Measurements from ENCODE around the gene IDI1.
"Not testable (repeated sequence)": the region's sequence is repeated elsewhere in the genome, so short reads cannot be mapped to it uniquely, and the experiment has no call there.

IDI1 gene

DNA sequence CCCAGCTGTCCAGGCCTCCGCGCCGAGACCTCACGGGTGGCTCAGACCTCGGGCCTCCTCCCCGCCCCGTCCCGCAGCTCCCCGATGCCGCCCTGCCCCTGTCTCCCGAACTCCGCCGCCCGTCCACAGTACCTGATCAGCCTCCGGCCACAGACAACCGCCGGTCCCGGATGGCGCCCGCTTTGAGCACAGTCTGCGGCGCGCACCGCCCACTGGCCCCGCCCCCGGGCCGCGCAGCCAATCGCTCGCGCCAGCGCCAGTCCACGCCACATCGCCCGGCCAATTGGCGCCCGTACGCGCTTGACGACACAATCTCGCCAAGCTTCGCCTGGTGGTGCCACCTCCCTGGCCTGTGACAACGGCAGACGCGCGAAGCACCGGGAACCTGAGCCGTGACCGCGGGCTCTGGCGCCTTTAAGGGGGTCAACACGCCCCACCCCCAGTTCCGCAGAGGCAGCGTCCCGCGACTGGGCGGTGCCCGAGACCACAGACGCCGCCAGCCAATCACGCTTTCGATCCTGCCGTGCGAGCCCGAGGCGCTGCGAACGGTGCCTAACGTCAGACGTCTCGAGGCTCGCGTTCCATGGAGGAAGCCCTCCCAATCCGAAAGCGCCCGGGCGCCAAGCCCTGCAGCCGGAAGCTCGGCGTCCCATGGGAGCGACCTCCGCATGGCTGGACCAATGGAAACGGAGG lies at the start of gene IDI1:
TSS of gene IDI1 (minus strand) at position 388 of the 693 bp plus-strand sequence. CDS start at position 272, 116 bp downstream.
- peak; percentile 99 for DNase-seq (ENCODE audit: low spot score)

DNA sequence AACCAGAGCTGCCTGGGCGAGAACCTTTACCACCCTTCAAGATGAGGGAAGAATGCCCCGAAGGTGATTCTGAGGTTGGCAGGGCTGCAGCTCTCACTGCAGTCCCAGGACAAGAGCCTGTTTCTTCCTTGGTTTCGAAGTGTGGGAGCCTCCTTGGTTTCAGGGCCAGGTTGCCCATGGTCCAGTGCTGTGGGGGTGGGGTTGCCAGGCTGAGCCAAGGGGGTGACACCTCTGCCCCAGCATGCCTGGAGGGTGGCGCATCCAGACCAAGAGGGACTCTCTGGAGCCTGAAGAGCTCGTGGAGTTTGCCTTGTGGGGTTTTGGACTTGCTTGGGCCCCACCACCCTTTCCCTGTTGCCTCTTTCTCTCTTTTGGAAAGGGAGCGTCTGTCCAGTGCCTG lies 48.5 kb upstream of the IDI1 start:
- DNase-seq (ENCODE audit: low spot score) = no peak

DNA sequence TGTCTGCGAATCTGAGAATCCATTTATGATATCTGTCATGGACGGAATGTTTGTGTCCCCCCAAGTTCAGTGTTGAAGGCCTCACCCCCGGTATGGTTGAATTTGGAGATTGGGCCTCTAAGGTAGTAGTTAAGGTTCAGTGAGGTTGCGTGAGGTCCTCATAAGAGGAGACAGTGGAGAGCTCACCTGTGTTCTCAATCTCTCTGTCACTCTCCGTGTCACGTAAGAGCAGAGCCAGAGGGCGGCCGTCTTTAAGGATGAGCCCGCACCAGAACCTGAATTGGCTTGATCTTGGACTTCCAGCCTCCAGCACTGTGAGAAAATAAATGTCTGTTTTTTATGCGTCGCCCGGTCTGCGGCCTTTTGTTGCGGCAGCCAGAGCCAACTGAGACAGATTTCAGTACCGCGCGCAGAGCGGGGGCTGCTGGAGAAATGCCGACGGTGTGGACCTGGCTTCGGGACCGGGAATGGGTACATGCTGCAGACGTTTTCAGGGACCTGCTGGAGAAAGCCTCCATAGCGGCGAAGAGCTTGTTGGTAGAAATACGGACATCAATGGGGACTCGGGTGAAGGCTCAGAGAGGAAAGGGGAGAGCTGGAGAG lies 47.5 kb upstream of the IDI1 start:
- no peak for DNase-seq (ENCODE audit: low spot score)

DNA sequence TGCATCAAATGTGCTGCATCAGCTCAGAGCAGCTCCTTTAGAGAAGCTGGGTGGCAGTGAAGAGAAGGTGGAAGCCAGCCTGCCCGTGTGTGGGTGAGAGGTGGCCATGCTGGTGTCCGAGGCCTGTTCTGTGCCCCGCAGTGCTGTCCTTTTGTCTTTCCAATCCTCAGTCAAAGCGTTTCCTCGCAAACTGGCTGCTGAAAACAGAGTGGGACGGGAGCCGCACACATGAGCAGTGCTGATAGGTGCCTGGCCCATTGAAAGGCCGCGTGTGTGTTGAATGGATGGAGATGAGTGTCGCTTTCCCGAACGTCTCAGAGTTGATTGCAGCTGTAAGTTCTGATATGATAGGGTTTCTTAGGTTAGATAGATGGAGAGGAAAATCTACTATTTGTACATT lies 46.6 kb upstream of the IDI1 start:
- DNase-seq (ENCODE audit: low spot score) = no peak

DNA sequence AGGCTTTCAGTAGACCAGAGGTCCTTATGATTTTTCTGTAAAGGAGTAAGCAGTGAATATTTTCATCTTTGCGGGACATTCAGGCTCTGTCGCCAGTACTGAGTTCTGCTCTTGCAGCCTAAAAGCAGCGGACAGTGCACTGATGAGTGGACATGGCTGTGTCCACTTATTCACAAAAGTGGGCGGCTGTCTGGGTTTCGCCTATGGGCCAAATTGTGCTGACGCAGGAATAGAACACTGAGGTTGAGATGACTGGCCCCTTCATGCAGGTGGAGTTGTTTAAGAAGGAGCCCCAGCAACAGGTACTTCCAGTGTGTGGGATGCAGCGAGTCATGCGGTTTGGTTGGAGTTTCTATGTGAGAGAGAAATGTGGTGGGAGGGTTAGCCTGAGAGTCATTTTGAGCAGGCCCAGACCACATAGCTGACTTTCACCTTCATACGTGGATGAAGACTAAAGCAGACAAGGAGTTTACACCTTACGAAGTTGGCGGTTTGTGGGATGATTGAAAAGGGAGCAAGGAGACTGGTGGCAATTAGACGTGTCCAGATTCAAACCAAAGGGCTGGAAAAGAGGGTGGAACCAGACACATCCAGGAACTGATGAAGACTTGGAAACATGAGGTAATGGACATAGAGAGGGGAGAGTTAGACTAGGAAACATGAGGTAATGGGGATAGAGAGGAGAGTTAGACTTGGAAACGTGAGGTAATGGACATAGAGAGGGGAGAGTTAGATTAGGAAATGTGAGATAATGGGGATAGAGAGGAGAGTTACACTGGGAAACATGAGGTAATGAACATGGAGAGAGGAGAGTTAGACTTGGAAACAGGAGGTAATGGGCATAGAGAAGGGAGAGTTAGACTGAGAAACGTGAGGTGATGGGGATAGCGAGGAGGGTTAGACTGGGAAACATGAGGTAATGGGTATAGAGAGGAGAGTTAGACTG lies 45.5 kb upstream of the IDI1 start:
- DNase-seq (ENCODE audit: low spot score) = no peak

DNA sequence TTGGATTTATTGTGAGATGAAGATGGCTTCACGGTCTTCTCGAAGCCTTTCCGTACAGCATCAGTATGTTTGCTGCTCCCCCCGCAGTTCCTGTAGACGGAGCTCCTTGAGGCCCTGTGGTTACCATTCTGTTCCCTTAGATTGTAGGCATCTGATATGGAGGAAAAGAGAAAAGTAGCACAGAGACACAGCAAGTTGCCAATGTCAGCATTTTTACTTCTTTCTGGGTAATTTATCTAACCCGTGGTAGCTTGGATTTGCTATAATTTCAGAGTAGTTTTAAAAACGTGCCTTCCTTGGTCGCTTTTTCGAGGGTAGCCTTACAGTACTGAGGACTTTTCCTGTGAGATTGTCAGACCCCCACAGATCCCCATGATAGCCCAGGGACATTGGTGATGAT lies 44.8 kb upstream of the IDI1 start:
- no peak for DNase-seq (ENCODE audit: low spot score)

DNA sequence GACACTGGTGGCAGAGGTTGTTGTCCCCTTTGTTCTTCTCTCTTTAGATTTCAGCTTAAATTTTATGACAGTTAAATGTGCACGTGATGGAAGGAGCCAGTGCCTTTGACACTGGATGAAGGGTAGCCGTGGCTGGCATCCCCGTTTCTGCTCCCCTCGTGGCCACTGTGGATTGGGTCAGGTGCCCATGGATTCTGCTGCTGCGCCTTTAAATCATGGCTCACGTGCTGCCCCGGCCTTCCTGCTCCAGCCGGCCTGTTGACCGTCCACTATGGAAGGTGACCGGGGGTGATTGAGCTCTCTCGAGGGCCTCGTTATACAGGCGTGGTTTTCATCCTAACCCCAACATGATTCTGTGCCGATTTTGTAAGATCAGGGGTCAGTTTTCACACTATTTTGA lies 41.8 kb upstream of the IDI1 start:
- DNase-seq (ENCODE audit: low spot score) = no peak

DNA sequence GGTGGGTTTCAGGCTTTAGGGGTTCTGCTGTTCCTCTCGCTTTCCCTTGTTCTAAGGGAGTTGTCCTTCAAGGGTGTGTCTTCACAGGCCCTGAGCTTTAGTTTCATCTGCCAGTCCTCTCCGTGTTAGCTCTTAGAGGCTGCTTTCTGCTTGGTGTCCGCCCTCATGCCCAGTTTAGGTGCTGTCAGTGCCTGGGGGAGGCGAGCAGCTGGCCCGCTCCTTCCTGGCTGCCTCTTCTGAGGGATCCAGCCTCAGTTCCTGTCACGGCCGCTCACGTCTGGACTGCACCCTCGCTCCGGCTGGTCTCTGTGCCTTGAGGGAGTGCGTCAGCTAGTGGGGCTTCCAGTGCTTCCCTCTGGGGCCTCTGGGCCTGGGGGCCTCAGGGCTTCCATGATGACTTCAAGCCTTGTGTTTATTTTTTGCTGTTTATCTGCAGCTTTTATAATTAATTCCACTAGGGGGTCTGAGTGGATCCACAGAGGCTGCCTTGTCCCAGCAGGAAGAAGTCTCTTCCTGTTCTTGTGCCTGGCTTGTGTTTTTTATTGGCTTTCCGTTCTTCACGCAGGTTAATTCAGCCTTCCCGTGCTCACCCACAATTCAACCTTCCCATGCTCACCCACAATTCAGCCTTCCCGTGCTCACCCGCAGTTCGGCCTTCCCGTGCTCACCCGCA lies 40.2 kb upstream of the IDI1 start:
- no peak for DNase-seq (ENCODE audit: low spot score)

DNA sequence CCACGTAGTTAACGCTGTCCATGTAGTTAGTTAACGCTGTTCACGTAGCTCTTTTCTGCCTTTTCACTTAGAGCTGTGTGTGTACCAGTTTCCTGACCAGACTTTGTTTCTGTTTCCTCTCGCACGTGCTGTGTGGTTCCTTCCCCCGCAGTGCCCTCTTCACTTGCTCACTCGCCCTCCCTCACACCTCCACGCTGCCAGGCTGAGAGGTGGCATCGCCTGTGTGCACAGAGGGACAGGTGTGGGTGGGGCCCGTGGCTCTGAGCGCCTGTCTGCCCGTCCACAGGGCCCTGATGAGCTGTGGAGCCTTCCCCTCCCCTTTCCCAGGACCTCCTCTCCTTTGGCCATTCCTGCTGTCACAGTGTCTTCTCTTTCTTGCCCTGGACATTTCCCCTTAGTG lies 37.9 kb upstream of the IDI1 start:
- DNase-seq (ENCODE audit: low spot score) = no peak

DNA sequence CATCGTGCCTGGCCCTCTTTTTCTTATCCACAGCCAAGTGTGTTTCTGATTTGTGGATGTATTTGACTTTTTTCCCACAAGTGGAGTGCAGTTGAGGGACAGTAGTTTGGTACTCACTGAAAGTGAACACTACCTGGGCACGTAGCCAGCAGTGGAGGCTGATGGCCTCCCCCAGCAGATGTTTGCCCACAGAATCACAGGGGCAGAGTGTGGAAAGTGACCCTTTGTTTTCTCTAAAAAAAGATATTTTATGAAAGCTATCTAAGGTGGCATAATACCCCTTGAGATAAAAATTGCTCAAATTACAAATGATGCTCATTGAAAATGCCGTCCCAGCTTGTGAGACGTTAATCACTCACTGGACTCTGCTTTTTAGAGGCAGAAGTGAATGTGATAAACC lies 36.3 kb upstream of the IDI1 start:
- DNase-seq (ENCODE audit: low spot score) = no peak

DNA sequence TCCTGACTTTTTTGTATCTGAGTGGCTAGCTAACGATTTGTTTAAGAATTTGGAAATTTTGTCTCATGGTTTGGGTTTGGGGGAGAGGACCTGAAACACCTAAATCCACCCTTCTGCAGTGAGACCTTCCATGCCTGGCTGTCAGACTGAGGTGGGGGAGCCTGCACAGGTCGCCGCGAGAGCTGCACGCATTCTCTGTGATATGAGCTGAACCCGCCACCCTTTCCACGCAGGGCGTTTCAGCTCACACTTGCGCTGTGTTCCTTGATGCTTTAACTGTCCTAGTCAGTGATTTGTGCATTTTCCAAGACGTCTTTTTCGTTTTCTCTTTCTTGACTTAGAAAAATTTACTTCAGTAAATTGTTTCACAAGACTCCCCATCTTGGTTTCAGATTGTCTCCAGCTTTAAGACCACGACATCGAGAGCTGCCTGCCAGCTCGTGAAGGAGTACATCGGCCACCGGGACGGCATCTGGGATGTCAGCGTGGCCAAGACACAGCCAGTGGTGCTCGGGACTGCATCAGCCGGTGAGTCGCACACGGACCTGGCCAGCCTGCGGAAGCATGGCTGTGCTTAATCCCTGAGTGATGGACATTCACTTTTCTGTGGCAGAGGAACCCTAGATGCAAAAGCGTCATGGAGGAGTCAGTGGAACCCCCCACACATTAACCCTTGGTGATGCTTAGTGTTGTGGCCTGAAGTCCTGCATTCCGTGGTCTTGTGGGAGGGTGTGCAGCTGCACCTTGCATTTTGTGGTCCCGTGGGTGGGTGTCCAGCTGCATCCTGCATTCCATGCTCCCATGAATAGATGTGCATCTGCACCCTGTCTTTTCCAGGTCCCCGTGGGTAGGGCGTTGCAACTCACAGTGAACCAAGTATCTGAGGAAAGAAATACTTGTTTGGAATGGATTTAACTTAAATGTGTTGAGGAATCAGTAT lies 35.4 kb upstream of the IDI1 start:
- no peak for DNase-seq (ENCODE audit: low spot score)

DNA sequence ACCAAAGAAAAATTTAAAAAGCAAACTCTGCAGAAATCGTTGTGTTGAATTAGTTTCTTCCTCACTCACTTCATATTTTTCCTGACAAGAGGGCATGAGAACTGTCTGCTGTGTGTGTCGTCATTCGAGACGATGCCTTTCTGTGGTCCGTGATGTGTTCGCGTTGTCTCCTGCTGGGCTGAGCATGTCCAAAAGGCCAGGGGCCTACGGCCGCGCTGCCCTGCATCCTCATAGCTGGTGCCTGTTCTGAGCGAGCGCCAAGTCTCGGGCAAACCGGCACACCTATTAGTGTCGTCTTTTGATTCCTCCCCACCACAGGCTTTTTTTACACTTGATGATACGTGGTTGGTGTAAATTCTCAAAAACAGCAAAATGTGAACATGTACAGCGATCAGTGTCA lies 34.7 kb upstream of the IDI1 start:
- DNase-seq (ENCODE audit: low spot score) = no peak

DNA sequence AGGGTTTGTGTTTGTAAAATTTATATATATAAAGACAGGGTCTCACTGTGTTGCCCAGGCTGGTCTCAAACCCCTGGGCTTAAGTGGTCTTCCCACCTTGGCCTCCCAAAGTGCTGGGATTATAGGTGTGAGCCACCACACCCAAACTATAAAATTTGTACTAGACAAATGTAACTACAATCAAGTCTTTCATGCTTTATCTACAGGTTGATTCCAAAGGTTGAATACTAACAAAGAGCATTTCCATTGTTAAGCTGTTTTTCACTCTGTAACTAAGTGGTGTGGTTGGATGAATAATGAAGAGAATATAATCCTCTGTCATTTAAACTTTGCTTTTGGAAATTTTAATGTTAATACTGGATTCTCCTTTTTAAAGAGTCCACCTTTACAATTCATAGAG lies 29.7 kb upstream of the IDI1 start:
- DNase-seq (ENCODE audit: low spot score) = no peak

DNA sequence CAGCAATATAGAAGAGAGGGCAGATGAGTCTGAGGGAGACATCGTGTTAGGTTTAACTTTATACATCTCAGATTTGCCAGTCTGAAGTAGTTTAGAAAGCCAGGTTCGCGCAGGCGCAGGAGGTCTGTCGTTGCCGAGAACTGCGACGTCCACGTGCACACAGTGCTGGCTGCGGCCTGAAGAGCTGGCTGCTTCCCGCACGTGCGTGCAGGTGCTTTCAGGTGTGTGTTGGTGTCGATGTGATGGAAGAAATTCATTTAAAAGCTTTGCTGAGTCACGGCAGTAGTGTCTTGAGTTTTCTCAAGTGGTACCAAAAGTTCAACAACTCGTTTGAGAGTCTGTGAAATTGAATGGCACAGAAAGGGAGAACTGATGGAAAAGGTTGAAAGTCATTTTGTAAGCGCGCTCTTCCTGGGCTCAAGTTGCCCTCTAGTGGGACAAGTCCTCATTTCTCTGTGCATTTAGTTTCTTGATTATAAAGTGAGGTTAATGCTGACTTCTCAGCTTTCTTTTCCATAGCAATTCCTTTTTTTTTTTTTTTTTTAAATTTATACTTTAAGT lies 25.9 kb upstream of the IDI1 start:
- no peak for DNase-seq (ENCODE audit: low spot score)

DNA sequence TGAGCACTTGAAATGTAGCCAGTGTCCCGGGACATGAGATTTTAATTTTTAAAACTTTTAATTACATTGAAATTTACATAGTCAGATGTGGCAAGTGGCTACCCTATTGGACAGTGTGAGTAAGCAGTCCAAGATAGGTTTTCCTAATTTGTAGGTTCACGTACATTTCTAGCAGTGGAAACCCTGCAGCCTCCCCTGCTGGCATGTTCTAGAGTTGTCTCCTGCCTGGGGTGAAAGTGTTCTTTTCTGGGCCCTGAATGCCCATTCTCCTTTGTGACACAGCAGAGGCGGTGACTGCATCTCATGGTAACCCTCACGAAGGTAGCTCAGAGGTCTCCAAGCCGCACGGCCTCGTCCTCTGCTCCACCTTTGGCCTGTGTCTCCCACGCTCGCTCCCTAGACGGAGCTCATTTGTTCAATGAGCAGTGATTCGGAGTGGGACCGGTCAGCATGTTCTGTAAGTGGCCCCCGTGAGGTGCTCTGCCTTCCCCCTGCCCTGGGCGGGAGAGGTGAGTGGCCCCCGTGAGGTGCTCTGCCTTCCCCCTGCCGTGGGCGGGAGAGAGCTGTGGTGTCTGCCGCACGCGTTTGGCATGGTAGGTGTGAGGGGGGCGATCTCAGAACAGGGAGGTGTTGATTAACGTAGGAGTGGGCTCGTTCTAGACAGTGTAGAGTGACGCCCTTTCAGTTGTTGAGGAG lies 25.3 kb upstream of the IDI1 start:
- no peak for DNase-seq (ENCODE audit: low spot score)

DNA sequence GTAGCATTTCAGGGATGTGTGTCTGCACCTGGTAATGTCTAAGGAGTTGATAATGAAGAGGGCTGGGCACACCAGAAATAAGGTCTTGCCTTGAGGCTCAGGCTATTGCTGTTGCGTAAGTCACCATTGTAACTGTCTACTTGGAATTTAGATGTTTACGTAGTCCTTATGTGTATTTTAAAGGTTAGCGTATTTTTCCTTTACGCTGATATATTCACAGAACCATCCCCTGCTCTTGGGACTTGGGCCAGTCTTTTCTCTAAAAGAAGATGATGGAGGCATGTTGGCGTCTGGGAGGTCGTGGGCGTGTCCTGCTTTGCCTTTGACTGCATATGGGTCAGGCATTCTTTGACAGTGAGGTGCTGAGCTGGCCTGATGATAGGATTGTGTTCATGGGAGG lies 22.0 kb upstream of the IDI1 start:
- DNase-seq (ENCODE audit: low spot score) = no peak

DNA sequence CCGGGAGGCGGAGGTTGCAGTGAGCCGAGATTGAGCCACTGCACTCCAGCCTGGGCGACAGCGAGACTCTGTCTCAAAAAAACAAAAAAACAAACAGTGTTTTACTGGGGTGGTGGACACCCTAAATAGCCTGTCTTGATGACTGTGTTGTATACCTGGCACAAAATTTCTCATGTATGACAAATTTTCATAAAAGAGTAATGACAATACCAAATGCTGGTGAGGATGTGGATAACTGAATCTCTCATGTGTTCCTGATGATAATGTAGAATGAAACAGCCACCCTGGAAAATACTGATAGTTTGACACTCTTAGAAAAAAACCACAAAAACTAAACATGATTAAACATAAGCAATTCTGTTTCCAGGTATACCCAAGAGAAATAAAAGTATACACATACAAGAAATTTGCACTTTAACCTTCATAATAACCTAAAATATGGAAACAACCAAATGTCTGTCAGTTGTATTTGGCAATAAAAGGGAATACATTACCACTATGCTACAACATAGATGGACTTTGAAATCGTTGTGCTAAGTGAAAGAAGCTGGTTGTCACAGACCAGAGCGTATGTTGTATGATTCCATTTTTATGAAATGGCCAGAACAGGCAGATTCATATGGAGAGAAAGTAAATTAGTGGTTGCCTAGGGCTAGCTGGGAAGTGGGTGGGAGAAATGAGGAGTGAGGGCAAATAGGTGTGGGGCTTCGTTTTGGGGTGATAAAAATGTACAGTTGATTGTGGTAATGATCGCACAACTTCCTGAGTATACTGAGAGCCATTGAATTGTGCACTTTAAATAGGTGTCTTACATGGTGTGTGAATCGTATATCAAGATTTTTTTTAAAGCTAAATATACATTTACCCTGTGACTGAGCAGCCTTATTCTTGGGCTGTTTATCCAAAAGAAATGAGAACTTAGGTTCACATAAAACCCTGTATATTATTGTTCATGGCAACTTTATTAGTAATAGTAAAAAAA lies 19.8 kb upstream of the IDI1 start:
- no peak for DNase-seq (ENCODE audit: low spot score)

DNA sequence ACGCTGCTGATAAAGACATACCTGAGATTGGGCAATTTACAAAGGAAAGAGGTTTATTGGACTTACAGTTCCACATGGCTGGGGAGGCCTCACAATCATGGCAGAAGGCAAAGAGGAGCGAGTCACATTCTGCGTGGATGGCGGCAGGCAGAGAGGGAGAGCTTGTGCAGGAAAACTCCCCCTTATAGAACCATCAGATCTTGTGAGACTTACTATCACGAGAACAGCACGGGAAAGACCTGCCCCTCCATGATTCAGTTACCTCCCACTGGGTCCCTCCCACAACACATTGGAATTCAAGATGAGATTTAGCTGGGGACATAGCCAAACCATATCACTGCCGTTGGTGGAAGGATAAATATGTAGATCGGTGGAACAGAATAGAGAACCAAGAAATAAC lies 17.8 kb upstream of the IDI1 start:
- DNase-seq (ENCODE audit: low spot score) = not testable (repeated sequence)

DNA sequence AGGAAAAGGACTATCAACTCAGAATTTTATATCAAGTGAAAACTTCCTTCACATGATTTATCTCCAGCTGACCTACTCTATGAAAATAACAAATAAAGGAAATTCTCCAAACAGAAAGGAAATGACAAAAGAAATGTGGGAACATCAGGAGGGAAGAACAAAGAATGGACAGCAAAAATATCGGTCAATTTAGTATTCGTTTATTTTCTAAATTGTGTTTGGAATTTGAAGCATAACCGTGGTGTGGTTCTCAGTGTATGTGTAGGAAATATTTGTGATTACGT lies 16.0 kb upstream of the IDI1 start:
- DNase-seq (ENCODE audit: low spot score) = no peak

Measured in ecto neural progenitor cell (in vitro differentiated cells).